Endothelial cell (in vitro differentiated cells): Measurements from ENCODE around the gene CLEC9A. TPM values are rescaled to one million over a fixed set of nuclear protein-coding genes. Genes with fewer than 3 reads are reported as not detected.
A peak's percentile ranks its signal among the peaks of the same experiment; 100 is the strongest.

Experiments used
- DNase-seq: peaks from one replicate; pipeline ENCODE4 v3.0.0; 2021; ENCODE audit warnings: low spot score
- H3K27ac Mint-ChIP-seq: one replicate; pipeline ENCODE4 v1.8.0; 2021; ENCODE audit warnings: mixed read lengths, inconsistent platforms; ENCODE audit not compliant: unreplicated experiment
- H3K27me3 Mint-ChIP-seq: one replicate; pipeline ENCODE4 v1.8.0; 2021; ENCODE audit warnings: mild to moderate bottlenecking, moderate library complexity, mixed read lengths, inconsistent platforms; ENCODE audit not compliant: unreplicated experiment
- H3K36me3 Mint-ChIP-seq: one replicate; pipeline ENCODE4 v1.8.0; 2021; ENCODE audit warnings: mild to moderate bottlenecking, low read depth, mixed read lengths, inconsistent platforms; ENCODE audit not compliant: unreplicated experiment
- H3K4me1 Mint-ChIP-seq: one replicate; pipeline ENCODE4 v1.8.0; 2021; ENCODE audit warnings: mild to moderate bottlenecking, mixed read lengths, inconsistent platforms; ENCODE audit not compliant: unreplicated experiment
- H3K4me3 Mint-ChIP-seq: one replicate; pipeline ENCODE4 v1.8.0; 2021; ENCODE audit warnings: mild to moderate bottlenecking, mixed read lengths, inconsistent platforms; ENCODE audit not compliant: unreplicated experiment
- H3K9me3 Mint-ChIP-seq: one replicate; pipeline ENCODE4 v1.8.0; 2021; ENCODE audit warnings: mixed read lengths, inconsistent platforms; ENCODE audit not compliant: unreplicated experiment
- total RNA-seq: library from RNA; stranded (reverse); fragmentation: NEBNext Ultra II Directional; extraction: Animal tissue kit (Norgen Biotek cat#: 25700); gene quantifications from one replicate; pipeline ENCODE4 v1.2.1, GENCODE V29; 2021; ENCODE audit not compliant: unreplicated experiment
- TF ChIP-seq, protein P1 (sequence below): fragments of 200-600 bp; sonication (generic); IDR thresholded peaks from one replicate; pipeline ENCODE4 v1.5.0; 2021; ENCODE audit warnings: antibody characterized with exemption; ENCODE audit not compliant: unreplicated experiment

CLEC9A gene
- total RNA-seq, 1 donor from 2014 or later = not detected

DNA sequence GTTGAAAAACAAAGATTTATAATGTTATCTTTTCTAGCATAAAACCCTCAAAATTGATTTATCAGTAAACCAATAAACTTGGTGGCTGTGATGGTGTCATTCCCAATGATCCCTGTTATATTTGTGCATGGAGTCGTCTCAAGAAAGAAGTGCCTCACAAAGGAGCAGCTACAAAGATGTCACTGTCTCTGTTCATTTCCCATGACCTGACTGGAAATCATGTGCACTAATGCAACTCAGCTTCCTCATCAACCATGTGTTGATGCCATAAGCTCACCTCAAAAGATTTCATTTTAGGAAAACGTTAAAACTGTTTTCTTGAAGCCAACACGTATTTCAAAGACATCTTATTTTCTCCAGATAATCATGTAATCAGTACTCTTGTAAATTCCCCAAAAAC, 39.5 kb downstream of the CLEC9A start:
- Mint-ChIP-seq H3K4me3 (no peak overlapping the region), H3K27ac (peak overlapping the region; percentile 99), H3K36me3 (peaks cover 41% of the 10 kb centered on the region), H3K9me3 (no peaks in the 10 kb centered on the region), H3K27me3 (peaks cover 2% of the 10 kb centered on the region), H3K4me1 (peaks cover 70% of the 10 kb centered on the region)
- TF ChIP-seq, protein P1, sequence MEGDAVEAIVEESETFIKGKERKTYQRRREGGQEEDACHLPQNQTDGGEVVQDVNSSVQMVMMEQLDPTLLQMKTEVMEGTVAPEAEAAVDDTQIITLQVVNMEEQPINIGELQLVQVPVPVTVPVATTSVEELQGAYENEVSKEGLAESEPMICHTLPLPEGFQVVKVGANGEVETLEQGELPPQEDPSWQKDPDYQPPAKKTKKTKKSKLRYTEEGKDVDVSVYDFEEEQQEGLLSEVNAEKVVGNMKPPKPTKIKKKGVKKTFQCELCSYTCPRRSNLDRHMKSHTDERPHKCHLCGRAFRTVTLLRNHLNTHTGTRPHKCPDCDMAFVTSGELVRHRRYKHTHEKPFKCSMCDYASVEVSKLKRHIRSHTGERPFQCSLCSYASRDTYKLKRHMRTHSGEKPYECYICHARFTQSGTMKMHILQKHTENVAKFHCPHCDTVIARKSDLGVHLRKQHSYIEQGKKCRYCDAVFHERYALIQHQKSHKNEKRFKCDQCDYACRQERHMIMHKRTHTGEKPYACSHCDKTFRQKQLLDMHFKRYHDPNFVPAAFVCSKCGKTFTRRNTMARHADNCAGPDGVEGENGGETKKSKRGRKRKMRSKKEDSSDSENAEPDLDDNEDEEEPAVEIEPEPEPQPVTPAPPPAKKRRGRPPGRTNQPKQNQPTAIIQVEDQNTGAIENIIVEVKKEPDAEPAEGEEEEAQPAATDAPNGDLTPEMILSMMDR = no peak
- no peak for DNase-seq

DNA sequence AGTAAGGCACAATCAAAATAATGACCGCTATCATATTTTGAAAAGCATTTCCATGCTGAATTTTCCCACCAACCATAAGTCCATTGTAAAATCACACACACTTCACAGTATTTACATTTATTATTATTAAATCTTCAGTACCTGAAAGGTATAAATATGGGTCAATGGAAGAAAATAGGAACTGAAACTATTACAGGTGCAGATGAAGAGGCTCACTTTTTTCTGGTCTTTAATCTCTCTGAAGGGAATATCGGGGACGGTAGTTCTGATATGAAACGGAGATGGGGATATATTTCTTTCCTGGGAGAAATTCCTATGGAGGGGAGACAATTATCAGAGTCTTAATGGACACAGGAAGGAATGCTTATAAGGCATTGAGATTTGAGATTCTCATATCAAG, 39.9 kb downstream of the CLEC9A start:
- no peak for DNase-seq
- Mint-ChIP-seq H3K4me1 (peaks cover 69% of the 10 kb centered on the region), H3K36me3 (peaks cover 41% of the 10 kb centered on the region), H3K9me3 (no peaks in the 10 kb centered on the region), H3K4me3 (peak overlapping the region; percentile 71), H3K27me3 (peaks cover 2% of the 10 kb centered on the region), H3K27ac (peak overlapping the region; percentile 99)
- TF ChIP-seq, protein P1 = no peak

DNA sequence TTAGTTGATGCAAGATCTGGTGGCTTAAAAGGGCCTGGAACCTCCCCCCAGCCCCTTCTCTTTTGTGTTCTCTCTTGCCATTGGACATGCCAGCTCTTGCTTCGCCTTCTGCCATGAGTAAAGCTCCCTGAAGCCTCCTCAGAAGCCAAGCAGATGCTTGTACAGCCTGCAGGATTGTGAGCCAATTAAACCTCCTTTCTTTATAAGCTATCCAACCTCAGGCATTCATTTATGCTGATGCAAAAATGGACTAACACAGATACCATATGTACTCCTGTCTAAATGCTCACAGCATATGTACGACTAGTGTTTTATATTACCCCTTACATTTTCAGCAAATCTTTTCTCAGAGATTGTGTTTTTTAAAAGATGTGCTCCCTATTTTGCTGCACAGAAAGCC, 41.6 kb downstream of the CLEC9A start:
- Mint-ChIP-seq H3K4me1 (peaks cover 61% of the 10 kb centered on the region), H3K27me3 (peaks cover 2% of the 10 kb centered on the region), H3K4me3 (peak overlapping the region; percentile 3), H3K9me3 (no peaks in the 10 kb centered on the region), H3K36me3 (peaks cover 41% of the 10 kb centered on the region), H3K27ac (peak overlapping the region; percentile 59)
- DNase-seq = no peak
- TF ChIP-seq, protein P1 = no peak

DNA sequence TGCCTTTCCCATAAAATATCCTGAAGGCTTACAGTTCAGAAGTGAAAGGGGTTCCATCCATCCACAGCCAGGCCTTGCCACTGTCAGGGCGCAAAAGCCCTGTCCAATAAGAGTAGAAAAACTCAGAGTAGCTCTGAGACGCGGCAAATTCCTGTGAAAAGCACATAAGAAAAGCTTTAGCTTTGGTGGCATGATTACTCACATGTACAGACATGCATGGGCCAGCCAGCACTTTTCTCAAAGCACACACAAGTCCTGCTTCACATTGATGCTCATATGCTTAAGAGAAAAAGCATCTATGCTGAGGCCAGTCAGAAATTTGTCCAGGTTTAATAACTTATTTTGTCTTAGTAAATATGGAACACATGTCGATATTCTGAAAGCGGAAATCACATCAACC, 42.8 kb downstream of the CLEC9A start:
- peaks cover 56% of the 10 kb centered on the region for H3K4me1 Mint-ChIP-seq
- H3K9me3 Mint-ChIP-seq = no peaks in the 10 kb centered on the region
- H3K27me3 Mint-ChIP-seq = peaks cover 2% of the 10 kb centered on the region
- no peak overlapping the region for H3K4me3 Mint-ChIP-seq
- peak overlapping the region; percentile 21 for H3K27ac Mint-ChIP-seq
- TF ChIP-seq, protein P1 = no peak
- H3K36me3 Mint-ChIP-seq = peaks cover 41% of the 10 kb centered on the region
- DNase-seq = no peak

DNA sequence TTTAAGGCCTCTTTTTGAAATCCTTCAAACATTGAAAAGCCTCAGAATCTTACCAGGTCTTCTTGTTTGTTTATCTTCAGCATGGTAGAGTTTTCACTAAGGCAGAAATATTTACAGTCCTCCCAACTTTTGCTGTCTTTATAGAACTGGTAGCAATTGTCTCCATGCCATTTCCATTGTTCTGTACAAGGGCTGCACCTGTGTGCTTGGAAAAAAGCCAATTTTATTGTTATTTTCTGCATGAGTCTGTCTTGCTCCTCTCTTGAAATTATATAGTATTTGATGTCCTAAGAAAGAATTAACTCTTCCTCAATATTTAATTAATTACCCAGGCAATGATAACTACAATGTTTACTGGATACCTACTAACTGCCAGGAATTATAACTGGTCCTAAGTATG, 45.0 kb downstream of the CLEC9A start:
- no peak overlapping the region for H3K4me3 Mint-ChIP-seq
- DNase-seq = no peak
- H3K27ac Mint-ChIP-seq = no peak overlapping the region
- peaks cover 2% of the 10 kb centered on the region for H3K27me3 Mint-ChIP-seq
- TF ChIP-seq, protein P1 = no peak
- H3K9me3 Mint-ChIP-seq = no peaks in the 10 kb centered on the region
- H3K36me3 Mint-ChIP-seq = peaks cover 42% of the 10 kb centered on the region
- H3K4me1 Mint-ChIP-seq = peaks cover 35% of the 10 kb centered on the region
